Measurements from ENCODE around the gene KRTAP10-8.
"Not testable (repeated sequence)": the region's sequence is repeated elsewhere in the genome, so short reads cannot be mapped to it uniquely, and the experiment has no call there.

KRTAP10-8 gene

GRCh38 chr21:44656868-44657267 is 45.0 kb downstream of the KRTAP10-8 start:
- ATAC-seq (ENCODE audit: low read depth) (no peak), DNase-seq (ENCODE audit: low spot score) (no peak)
- Histone ChIP-seq H3K27ac (ENCODE audit: poor library complexity, severe bottlenecking) (no peak overlapping the region), H3K4me3 (ENCODE audit: severe bottlenecking) (no peak overlapping the region), H3K36me3 (ENCODE audit: low read depth) (no peaks in the 10 kb centered on the region), H3K9me3 (ENCODE audit: severe bottlenecking) (no peaks in the 10 kb centered on the region), H3K27me3 (ENCODE audit: insufficient read depth, poor library complexity, severe bottlenecking) (peaks cover 14% of the 10 kb centered on the region), H3K4me1 (ENCODE audit: insufficient read depth, poor library complexity, severe bottlenecking) (no peaks in the 10 kb centered on the region)
- no peak for TF ChIP-seq CTCF (IDR thresholded peaks at IDR 0.05; ENCODE audit: poor library complexity, severe bottlenecking)

- no peak for DNase-seq (ENCODE audit: low spot score)
- Histone ChIP-seq H3K27ac (ENCODE audit: poor library complexity, severe bottlenecking) (no peak within 1 kb of the TSS), H3K36me3 (ENCODE audit: low read depth) (no peaks in the 10 kb centered on the region), H3K27me3 (ENCODE audit: insufficient read depth, poor library complexity, severe bottlenecking) (peaks cover 14% of the 10 kb centered on the region), H3K4me3 (ENCODE audit: severe bottlenecking) (no peak within 1 kb of the TSS), H3K4me1 (ENCODE audit: insufficient read depth, poor library complexity, severe bottlenecking) (no peaks in the 10 kb centered on the region), H3K9me3 (ENCODE audit: severe bottlenecking) (no peaks in the 10 kb centered on the region)
- ATAC-seq (ENCODE audit: low read depth) = no peak
- no peak for TF ChIP-seq CTCF (IDR thresholded peaks at IDR 0.05; ENCODE audit: poor library complexity, severe bottlenecking)
These were observed 46.0 kb downstream of the KRTAP10-8 start, which contains the start of gene KRTAP12-3 for GRCh38 chr21:44657635-44658540. TSS of gene KRTAP12-3 (plus strand) at chr21:44657932. CDS start at chr21:44657980, 48 bp downstream.

- Histone ChIP-seq H3K9me3 (ENCODE audit: severe bottlenecking) (no peaks in the 10 kb centered on the region), H3K4me1 (ENCODE audit: insufficient read depth, poor library complexity, severe bottlenecking) (no peaks in the 10 kb centered on the region), H3K36me3 (ENCODE audit: low read depth) (no peaks in the 10 kb centered on the region), H3K27ac (ENCODE audit: poor library complexity, severe bottlenecking) (no peak overlapping the region), H3K27me3 (ENCODE audit: insufficient read depth, poor library complexity, severe bottlenecking) (peaks cover 14% of the 10 kb centered on the region), H3K4me3 (ENCODE audit: severe bottlenecking) (no peak overlapping the region)
- ATAC-seq (ENCODE audit: low read depth) = no peak
- no peak for DNase-seq (ENCODE audit: low spot score)
- TF ChIP-seq CTCF (IDR thresholded peaks at IDR 0.05; ENCODE audit: poor library complexity, severe bottlenecking) = no peak
These were observed 46.6 kb downstream of the KRTAP10-8 start for GRCh38 chr21:44658541-44658910.

GRCh38 chr21:44658913-44659595 is 47.2 kb downstream of the KRTAP10-8 start:
- H3K27ac ChIP-seq (ENCODE audit: poor library complexity, severe bottlenecking) = no peak overlapping the region
- no peaks in the 10 kb centered on the region for H3K4me1 ChIP-seq (ENCODE audit: insufficient read depth, poor library complexity, severe bottlenecking)
- H3K4me3 ChIP-seq (ENCODE audit: severe bottlenecking) = no peak overlapping the region
- no peak for TF ChIP-seq CTCF (IDR thresholded peaks at IDR 0.05; ENCODE audit: poor library complexity, severe bottlenecking)
- peaks cover 13% of the 10 kb centered on the region for H3K27me3 ChIP-seq (ENCODE audit: insufficient read depth, poor library complexity, severe bottlenecking)
- H3K9me3 ChIP-seq (ENCODE audit: severe bottlenecking) = no peaks in the 10 kb centered on the region
- DNase-seq (ENCODE audit: low spot score) (no peak), ATAC-seq (ENCODE audit: low read depth) (no peak)
- no peaks in the 10 kb centered on the region for H3K36me3 ChIP-seq (ENCODE audit: low read depth)

- H3K4me3 ChIP-seq (ENCODE audit: severe bottlenecking); ATAC-seq (ENCODE audit: low read depth): not testable (repeated sequence)
These were observed 49.7 kb downstream of the KRTAP10-8 start for GRCh38 chr21:44661567-44661966.

More at GRCh38 chr21:44661567-44661966, 49.7 kb downstream of the KRTAP10-8 start:
- not testable (repeated sequence) for H3K27ac ChIP-seq (ENCODE audit: poor library complexity, severe bottlenecking); H3K4me1 ChIP-seq (ENCODE audit: insufficient read depth, poor library complexity, severe bottlenecking); H3K36me3 ChIP-seq (ENCODE audit: low read depth); H3K9me3 ChIP-seq (ENCODE audit: severe bottlenecking); DNase-seq (ENCODE audit: low spot score)
- peaks cover 13% of the 10 kb centered on the region for H3K27me3 ChIP-seq (ENCODE audit: insufficient read depth, poor library complexity, severe bottlenecking)
